ENCODE data around the gene ZFP69B.
"Not testable (repeated sequence)": the region's sequence is repeated elsewhere in the genome, so short reads cannot be mapped to it uniquely, and the experiment has no call there.

Gene ZFP69B

GRCh38 chr1:40479156-40479555, 28.9 kb downstream of the ZFP69B start:
- TF ChIP-seq CTCF (IDR thresholded peaks at IDR 0.05; ENCODE audit: low read length) (no peak), EZH2 (IDR thresholded peaks at IDR 0.05; ENCODE audit: borderline replicate concordance, low read length) (no peak)
- H3K9me2 ChIP-seq (ENCODE audit: low read depth, low read length) = no peaks in the 10 kb centered on the region
- no peak overlapping the region for H3K4me2 ChIP-seq (ENCODE audit: low read length)
- peaks cover 11% of the 10 kb centered on the region for H3K9me3 ChIP-seq (ENCODE audit: low read length)
- H3K4me1 ChIP-seq (ENCODE audit: insufficient read depth, low read length, severe bottlenecking) = peaks cover 15% of the 10 kb centered on the region
- no peaks in the 10 kb centered on the region for H3K79me2 ChIP-seq (ENCODE audit: insufficient read depth, low read length)
- H3K27me3 ChIP-seq (ENCODE audit: insufficient read depth, low read length) = no peaks in the 10 kb centered on the region
- H3K9ac ChIP-seq (ENCODE audit: low read length) = no peak overlapping the region
- H2AFZ ChIP-seq (ENCODE audit: low read length) = no peak overlapping the region
- H3K36me3 ChIP-seq (ENCODE audit: insufficient read depth, low read length) = peaks cover 28% of the 10 kb centered on the region
- H3F3A ChIP-seq (ENCODE audit: insufficient read depth, low read length) = no peaks in the 10 kb centered on the region
- H3K27ac ChIP-seq (ENCODE audit: low read depth, low read length, poor library complexity, severe bottlenecking) = no peak overlapping the region
- H3K4me3 ChIP-seq (ENCODE audit: low read depth, low read length, poor library complexity, severe bottlenecking) = no peak overlapping the region
- H4K20me1 ChIP-seq (ENCODE audit: insufficient read depth, low read length) = no peaks in the 10 kb centered on the region

GRCh38 chr1:40495315-40495903, 45.1 kb downstream of the ZFP69B start:
- Histone ChIP-seq H4K20me1 (ENCODE audit: insufficient read depth, low read length) (no peaks in the 10 kb centered on the region), H3K4me2 (ENCODE audit: low read length) (no peak overlapping the region), H3F3A (ENCODE audit: insufficient read depth, low read length) (no peaks in the 10 kb centered on the region), H3K36me3 (ENCODE audit: insufficient read depth, low read length) (peaks cover 50% of the 10 kb centered on the region), H3K79me2 (ENCODE audit: insufficient read depth, low read length) (no peaks in the 10 kb centered on the region), H2AFZ (ENCODE audit: low read length) (no peak overlapping the region), H3K4me3 (ENCODE audit: low read depth, low read length, poor library complexity, severe bottlenecking) (no peak overlapping the region), H3K4me1 (ENCODE audit: insufficient read depth, low read length, severe bottlenecking) (no peaks in the 10 kb centered on the region), H3K27me3 (ENCODE audit: insufficient read depth, low read length) (no peaks in the 10 kb centered on the region), H3K9me3 (ENCODE audit: low read length) (peaks cover 52% of the 10 kb centered on the region), H3K9ac (ENCODE audit: low read length) (no peak overlapping the region), H3K9me2 (ENCODE audit: low read depth, low read length) (no peaks in the 10 kb centered on the region), H3K27ac (ENCODE audit: low read depth, low read length, poor library complexity, severe bottlenecking) (no peak overlapping the region)
- TF ChIP-seq EZH2 (IDR thresholded peaks at IDR 0.05; ENCODE audit: borderline replicate concordance, low read length) = no peak

GRCh38 chr1:40502651-40503050, 52.4 kb downstream of the ZFP69B start:
- not testable (repeated sequence) for H3K27me3 ChIP-seq (ENCODE audit: insufficient read depth, low read length); H2AFZ ChIP-seq (ENCODE audit: low read length); H3K4me2 ChIP-seq (ENCODE audit: low read length); H3K27ac ChIP-seq (ENCODE audit: low read depth, low read length, poor library complexity, severe bottlenecking); H3F3A ChIP-seq (ENCODE audit: insufficient read depth, low read length); H4K20me1 ChIP-seq (ENCODE audit: insufficient read depth, low read length); H3K9me2 ChIP-seq (ENCODE audit: low read depth, low read length); H3K79me2 ChIP-seq (ENCODE audit: insufficient read depth, low read length); H3K4me1 ChIP-seq (ENCODE audit: insufficient read depth, low read length, severe bottlenecking); H3K4me3 ChIP-seq (ENCODE audit: low read depth, low read length, poor library complexity, severe bottlenecking); H3K9ac ChIP-seq (ENCODE audit: low read length); H3K36me3 ChIP-seq (ENCODE audit: insufficient read depth, low read length)
- peaks cover 35% of the 10 kb centered on the region for H3K9me3 ChIP-seq (ENCODE audit: low read length)

- peaks cover 10% of the 10 kb centered on the region for H3K4me1 ChIP-seq (ENCODE audit: insufficient read depth, low read length, severe bottlenecking)
- no peaks in the 10 kb centered on the region for H3K79me2 ChIP-seq (ENCODE audit: insufficient read depth, low read length)
- H4K20me1 ChIP-seq (ENCODE audit: insufficient read depth, low read length) = no peaks in the 10 kb centered on the region
- H2AFZ ChIP-seq (ENCODE audit: low read length) = peak overlapping the region; percentile 84
- H3K9me2 ChIP-seq (ENCODE audit: low read depth, low read length) = no peaks in the 10 kb centered on the region
- H3K9me3 ChIP-seq (ENCODE audit: low read length) = peaks cover 18% of the 10 kb centered on the region; the same call in 1 of the 2 replicates
- H3F3A ChIP-seq (ENCODE audit: insufficient read depth, low read length) = no peaks in the 10 kb centered on the region
- peaks cover 13% of the 10 kb centered on the region for H3K36me3 ChIP-seq (ENCODE audit: insufficient read depth, low read length)
- TF ChIP-seq CTCF (IDR thresholded peaks at IDR 0.05; ENCODE audit: low read length) (no peak), EZH2 (IDR thresholded peaks at IDR 0.05; ENCODE audit: borderline replicate concordance, low read length) (no peak)
- H3K27me3 ChIP-seq (ENCODE audit: insufficient read depth, low read length) = no peaks in the 10 kb centered on the region
- peak overlapping the region; percentile 94 for H3K4me2 ChIP-seq (ENCODE audit: low read length)
- H3K9ac ChIP-seq (ENCODE audit: low read length) = peak overlapping the region; percentile 84
- peak overlapping the region; percentile 82 for H3K4me3 ChIP-seq (ENCODE audit: low read depth, low read length, poor library complexity, severe bottlenecking)
- H3K27ac ChIP-seq (ENCODE audit: low read depth, low read length, poor library complexity, severe bottlenecking) = peak overlapping the region; percentile 2
Measured at GRCh38 chr1:40507973-40508372, 57.7 kb downstream of the ZFP69B start.
